Suprapubic skin (tissue), 4 donors: Measurements from ENCODE around the gene ALDH16A1.
"Not testable (repeated sequence)": the region's sequence is repeated elsewhere in the genome, so short reads cannot be mapped to it uniquely, and the experiment has no call there.

ENCODE experiments used
- CTCF ChIP-seq, 2 donors: fragments of 200-600 bp in 1 of 2; fragments of 450-650 bp in 1 of 2; sonication (generic) in 1 of 2; IDR thresholded peaks; one replicate each; pipeline ENCODE4 v1.5.1; 2016 to 2019; ENCODE audit warnings: antibody characterized with exemption in 2 of 2, mild to moderate bottlenecking in 1 of 2, moderate library complexity in 1 of 2
- POLR2A ChIP-seq, 2 donors: fragments of 450-650 bp; IDR thresholded peaks; one replicate each; pipeline ENCODE4 v1.6.1; 2017; ENCODE audit warnings: antibody characterized with exemption in 2 of 2, mild to moderate bottlenecking in 2 of 2, moderate library complexity in 2 of 2
- POLR2AphosphoS5 ChIP-seq, 3 donors: sonication (generic); formaldehyde crosslinking; IDR thresholded peaks; one replicate each; pipeline ENCODE4 v1.6.1; 2017; ENCODE audit warnings: antibody characterized with exemption in 3 of 3

DNA sequence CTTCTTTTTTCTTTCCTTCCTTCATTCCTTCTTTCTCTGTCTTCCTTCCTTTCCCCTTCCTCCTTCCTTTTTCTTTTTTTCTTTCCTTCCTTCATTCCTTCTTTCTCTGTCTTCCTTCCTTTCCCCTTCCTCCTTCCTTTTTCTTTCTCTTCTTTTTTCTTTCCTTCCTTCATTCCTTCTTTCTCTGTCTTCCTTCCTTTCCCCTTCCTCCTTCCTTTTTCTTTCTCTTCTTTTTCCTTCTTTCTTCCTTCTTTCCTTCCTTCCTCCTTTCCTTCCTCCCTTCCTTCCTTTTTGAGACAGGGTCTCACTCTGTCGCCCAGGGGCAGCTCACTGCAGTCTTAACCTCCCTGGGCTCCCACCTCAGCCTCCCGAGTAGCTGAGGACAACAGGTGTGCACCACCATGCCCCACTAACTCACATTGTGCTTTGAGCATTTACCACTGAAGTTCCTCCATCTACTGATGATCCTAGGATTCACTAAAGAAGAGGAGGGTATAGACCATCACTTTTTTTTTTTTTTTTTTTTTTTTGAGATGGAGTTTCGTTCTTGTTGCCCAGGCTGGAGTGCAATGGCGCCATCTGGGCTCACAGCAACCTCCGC lies 8.8 kb upstream of the ALDH16A1 start:
- not testable (repeated sequence) for TF ChIP-seq POLR2A, CTCF, POLR2AphosphoS5 (IDR thresholded peaks at IDR 0.05)
